ENCODE results near the gene TPRN.
A peak's percentile ranks its signal among the peaks of the same experiment; 100 is the strongest.

TPRN gene

DNA sequence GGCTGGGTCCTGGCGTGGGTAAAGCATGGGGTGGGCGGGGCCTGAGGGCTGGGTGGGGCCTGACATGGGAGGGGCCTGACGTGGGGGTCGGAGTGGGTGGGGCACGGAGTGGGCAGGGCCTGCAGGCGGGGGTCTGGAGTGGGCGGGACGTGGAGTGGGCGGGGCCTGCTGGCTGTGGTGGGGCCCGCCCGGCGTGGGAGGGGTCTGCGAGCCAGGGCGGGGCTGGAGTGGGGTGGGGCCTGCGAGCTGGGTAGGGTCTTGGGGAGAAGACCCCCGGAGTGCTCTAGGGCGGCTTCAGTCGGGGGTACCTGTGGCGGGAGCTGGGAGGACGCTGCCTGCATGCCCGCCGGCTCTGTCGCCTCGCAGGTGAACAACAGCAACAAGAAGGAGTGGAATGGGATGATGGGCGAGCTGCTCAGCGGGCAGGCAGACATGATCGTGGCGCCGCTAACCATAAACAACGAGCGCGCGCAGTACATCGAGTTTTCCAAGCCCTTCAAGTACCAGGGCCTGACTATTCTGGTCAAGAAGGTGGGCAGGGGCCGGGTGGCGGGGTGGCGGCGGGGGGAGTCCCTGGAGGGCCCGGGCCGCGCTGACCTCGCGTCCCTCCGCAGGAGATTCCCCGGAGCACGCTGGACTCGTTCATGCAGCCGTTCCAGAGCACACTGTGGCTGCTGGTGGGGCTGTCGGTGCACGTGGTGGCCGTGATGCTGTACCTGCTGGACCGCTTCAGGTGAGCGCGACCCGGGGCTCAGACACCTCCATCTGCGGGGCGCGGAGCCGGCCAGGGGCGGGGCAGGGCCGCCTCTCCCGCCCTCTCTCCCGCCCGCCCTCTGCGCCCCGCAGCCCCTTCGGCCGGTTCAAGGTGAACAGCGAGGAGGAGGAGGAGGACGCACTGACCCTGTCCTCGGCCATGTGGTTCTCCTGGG, 38.7 kb downstream of the TPRN start:
- no peak for DNase-seq (ENCODE audit: low read depth in 2 of 2)

DNA sequence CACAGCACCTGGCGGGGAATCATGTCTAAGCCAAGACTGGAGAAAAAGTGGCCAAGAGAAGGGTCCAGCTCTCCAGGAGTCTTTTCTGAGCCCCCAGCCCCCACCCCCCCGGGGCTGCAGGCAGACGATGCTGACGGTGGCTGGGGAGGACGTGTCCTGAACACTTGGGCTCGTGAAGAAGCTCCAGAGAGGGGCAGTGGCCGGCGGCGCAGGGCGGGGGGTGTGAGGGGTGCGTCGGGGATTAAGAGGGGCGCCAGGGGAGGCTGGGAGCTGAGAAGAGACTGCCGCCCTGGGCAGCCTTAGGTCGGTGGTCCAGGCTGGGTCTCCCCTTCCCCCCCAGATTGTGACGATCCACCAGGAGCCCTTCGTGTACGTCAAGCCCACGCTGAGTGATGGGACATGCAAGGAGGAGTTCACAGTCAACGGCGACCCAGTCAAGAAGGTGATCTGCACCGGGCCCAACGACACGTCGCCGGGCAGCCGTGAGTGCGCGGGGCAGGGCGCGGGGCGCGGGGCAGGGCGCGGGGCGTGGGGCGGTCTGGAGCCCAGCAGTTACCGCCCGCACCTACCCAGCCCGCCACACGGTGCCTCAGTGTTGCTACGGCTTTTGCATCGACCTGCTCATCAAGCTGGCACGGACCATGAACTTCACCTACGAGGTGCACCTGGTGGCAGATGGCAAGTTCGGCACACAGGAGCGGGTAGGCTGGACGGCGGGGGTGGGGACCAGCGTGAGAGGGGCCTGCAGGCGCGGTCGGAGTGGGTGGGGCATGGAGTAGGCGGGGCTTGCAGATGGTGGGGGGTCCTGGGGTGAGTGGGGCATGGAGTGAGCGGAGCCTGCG, 39.6 kb downstream of the TPRN start:
- DNase-seq (ENCODE audit: low read depth in 2 of 2): no peak

DNA sequence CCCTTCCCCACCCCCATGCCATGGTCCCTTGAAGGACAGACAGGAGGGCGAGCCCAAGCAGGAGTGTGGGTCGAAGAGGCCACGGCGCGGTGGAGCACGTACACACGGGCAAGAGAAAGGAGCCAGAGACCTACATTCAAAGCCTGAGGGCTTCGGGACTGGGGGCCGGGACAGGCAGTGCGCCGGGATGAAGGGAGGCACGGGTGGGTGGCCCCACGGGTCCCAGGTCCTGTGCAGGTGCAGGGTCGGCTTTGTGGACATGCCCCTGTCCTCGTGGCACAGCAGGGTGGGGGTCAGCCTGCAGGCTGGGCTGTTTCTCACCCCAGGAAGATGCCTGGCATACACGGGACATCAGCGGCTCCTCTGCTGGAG, 40.5 kb downstream of the TPRN start:
- no peak for DNase-seq (ENCODE audit: low read depth in 2 of 2)

DNA sequence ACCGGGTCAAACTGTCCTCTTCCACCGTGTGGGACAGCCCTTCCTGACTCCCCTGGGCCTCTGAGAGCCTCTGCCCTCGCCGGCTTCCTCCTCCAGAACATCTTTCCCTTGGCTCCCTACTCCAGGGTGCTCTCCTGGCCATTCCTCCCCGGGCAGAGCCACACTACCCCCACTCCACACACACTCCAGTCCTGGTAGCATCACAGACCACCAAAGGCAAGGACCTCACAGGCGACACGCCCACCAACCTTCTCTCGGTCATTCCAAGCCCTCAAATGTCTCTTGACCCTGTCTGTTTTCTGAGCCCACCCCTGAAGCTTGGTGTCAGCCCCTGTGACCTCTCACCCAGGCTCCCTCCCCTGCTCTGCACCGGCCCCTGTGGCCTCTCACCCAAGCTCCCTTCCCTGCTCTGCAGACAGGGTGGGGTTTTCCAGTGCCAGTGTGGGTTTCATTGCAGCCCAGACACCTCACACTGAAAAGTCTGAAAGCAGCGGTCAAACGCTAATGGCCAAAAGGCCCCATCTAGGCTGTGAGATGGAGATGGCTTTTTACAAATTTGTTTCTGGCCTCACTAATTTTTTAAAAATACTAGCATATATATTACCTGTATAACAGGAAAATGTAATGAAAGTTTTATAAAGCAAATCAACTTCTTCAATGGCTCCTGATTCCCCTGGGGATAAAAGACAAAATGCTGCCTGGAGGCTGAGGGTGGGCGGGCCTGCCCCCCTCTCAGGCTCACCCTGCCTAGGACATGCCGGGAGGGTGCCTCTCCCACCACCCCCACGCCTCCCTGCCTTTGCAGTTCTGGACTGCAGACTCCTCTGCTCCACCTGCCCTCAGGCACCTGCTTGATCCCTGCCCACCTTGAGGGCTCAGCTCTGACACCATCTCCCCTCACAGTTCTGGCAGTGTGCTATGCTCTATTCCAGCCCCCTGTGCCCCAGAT, 41.2 kb downstream of the TPRN start:
- DNase-seq (ENCODE audit: low read depth in 2 of 2): no peak

DNA sequence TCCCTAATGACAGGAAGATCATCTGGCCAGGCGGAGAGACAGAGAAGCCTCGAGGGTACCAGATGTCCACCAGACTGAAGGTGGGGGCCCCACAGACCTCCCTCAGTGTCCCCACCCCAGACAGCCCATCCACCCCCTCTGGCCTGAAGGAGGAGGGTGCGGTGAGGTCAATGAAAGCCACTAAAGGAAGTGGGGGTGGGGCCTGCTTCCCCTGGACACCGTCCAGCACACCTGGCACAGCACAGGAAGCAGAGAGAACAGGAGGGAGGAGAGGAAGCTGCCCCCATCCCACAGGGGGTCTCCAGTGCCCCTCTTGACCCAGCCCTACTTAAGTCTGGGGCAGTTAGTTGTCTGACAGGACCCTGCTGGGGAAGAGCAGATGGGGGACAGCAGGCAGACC, 41.9 kb downstream of the TPRN start:
- no peak for DNase-seq (ENCODE audit: low read depth in 2 of 2)

DNA sequence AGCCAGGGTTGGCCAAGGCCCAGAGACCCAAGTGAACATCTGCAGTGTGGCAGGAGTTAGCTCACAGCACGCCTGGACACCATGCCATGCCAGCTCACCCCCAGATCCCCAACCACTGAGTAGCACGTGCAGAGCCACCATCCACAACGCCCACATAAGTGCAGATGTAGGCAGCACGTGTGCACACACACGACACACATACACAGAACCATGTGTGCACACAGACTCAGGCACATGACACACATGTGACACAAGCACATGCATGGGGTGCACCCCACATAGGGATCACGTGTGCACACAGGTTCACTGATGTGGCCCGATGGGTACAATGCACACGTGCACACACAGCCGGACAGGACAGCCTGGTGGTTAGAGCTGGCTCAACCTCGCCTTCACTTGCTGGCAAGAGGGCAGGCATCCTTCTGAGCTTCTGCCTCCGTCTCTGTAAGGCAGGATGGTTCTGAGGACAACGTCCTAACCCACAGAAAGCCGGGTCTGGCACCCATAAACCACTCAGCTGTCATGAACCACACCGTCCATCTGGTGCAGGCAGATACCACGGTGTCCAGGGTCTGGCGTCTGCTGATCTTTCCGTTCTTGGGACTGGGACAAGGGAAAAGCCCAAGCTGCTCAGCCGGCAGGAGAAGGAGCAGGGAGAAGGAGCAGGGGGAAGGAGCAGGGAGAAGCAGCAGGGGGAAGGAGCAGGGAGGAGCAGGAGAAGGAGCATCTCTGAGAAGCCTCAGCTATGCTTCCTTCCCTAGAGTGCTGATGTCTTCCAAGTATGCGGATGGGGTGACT, 42.7 kb downstream of the TPRN start:
- DNase-seq (ENCODE audit: low read depth in 2 of 2): no peak

DNA sequence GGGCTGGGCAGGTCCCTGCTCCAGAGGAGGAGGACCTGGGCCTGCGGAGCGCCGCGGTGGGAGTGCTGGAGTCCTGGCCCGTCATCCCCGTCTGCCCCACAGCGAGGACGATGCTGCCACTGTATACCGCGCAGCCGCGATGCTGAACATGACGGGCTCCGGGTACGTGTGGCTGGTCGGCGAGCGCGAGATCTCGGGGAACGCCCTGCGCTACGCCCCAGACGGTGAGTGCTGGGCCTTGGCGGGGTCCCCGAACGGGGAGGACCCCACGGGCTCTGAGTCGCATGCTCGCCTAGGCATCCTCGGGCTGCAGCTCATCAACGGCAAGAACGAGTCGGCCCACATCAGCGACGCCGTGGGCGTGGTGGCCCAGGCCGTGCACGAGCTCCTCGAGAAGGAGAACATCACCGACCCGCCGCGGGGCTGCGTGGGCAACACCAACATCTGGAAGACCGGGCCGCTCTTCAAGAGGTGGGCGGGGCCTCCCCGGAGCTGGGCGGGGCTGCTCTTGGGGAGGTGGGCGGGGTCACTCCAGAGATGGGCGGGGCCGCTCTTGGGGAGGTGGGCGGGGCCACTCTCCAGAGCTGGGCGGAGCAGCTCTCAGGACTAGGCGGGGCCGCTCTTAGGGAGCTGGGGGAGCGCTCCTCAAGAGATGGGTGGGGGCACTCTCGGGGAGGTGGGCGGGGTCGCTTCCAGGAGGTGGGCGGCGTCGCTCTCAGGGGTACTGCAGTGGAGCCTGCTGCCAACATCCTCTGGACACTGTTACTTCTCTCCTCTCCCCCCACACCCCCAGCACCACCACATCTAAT, 43.8 kb downstream of the TPRN start:
- peak; percentile 43 to 70 for DNase-seq (ENCODE audit: low read depth in 2 of 2)

DNA sequence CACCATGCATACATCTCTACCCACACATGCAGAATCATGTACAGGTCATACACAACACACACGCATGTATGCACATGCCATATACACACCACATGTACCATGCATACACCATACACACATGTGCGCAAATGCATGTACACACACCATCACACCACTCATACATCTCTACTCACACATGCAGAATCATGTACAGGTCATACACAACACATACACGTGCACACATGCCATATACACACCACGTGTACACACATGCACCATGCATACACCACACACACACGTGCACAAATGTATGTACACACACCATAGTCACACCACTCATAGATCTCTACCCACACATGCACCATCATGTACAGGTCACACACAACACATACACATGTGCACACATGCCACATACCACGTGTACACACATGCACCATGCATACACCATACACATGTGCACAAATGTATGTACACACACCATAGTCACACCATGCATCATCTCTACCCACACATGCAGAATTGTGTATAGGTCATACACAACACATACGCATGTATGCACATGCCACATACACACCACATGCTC, 47.6 kb downstream of the TPRN start:
- DNase-seq (ENCODE audit: low read depth in 2 of 2): no peak

DNA sequence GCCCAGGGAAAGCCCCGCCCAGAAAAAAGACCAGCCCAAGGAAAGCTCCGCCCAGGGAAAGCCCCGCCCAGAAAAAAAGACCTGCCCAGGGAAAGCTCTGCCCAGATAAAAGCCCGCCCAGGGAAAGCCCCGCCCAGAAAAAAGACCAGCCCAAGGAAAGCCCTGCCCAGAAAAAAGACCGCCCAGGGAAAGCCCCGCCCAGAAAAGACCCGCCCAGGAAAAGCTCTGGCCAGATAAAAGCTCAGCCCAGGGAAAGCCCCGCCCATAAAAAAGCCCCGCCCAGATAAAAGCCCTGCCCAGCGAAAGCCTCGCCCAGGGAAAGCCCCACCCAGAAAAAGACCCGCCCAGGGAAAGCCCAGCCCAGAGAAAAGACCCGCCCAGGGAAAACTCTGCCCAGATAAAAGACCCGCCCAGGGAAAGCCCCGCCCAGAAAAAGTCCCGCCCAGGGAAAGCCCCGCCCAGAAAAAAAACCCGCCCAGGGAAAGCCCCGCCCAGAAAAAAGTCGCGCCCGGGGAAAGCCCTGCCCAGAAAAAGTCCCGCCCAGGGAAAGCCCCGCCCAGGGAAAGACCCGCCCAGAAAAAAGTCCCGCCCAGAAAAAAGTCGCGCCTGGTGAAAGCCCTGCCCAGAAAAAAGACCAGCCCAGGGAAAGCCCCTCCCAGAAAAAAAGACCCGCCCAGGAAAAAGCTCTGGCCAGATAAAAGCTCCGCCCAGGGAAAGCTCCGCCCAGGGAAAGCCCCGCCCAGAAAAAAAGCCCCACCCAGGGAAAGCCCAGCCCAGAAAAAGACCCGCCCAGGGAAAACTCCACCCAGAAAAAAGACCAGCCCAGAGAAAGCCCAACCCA, 49.7 kb downstream of the TPRN start:
- peak; percentile 35 to 68 for DNase-seq (ENCODE audit: low read depth in 2 of 2)

DNA sequence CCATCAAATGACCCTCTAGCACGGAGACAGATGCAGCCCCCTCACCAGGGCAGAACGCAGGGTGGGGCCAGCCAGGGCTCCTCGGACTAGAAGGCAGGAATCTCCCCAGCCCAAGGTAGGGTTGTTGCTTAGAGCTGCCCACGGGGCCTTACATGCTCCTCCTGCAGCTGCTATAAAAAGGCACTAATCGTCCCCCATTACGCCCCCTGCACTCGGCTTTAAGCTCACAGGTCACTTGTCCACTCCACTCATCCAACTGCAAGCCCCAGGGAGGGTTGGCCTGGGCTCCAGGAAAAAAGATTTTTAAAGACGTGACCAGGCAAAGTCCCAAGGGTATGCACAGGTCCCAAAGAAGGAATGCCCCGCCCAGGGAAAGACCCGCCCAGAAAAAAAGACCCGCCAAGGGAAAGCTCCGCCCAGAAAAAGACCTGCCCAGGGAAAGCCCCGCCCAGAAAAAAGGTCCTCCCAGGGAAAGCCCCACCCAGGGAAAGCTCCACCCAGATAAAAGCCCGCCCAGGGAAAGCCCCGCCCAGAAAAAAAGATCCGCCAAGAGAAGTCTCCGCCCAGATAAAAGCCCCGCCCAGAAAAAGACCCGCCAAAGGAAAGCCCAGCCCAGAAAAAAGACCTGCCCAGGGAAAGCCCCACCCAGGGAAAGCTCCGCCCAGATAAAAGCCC, 50.5 kb downstream of the TPRN start:
- DNase-seq (ENCODE audit: low read depth in 2 of 2): peak in 1 of 2 donors; percentile 55

DNA sequence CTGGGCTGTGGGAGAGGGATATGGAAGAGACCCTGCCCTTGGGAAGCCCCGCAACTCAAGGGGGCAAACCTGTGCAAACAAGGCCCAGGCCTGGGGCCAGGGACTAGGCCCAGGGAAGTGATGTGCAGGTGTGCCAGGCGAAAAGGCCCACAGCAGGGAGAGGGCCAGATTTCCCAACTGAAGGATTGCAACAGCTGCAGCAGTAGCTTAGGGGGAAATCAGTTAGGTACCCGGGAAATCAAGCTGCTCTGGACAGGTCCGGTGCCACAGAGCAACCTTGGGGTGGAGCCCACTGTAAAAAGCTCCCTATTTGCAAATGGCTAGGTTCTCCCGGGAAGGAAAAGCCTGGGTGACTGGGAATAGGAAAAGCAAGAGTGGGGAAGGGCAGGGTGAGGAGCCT, 51.2 kb downstream of the TPRN start:
- no peak for DNase-seq (ENCODE audit: low read depth in 2 of 2)

DNA sequence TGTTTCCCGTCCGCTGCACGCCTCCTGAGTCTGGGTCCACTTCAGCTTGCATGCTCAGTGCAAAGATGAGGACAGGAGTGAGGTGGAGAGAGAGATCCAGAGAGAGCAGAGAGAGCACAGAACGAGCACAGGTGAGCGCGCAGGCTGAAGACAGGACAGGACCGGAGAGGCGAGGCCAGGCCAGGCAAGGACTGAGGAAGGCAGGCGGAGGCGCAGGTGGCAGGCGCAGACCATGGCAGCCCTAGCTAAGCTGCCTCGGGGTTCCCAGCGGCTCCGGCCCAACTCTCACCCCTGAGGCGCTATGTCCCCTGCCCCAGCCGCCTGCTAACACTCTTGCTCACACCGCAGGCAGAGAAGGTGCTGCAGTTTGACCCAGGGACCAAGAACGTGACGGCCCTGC, 51.9 kb downstream of the TPRN start:
- no peak for DNase-seq (ENCODE audit: low read depth in 2 of 2)

DNA sequence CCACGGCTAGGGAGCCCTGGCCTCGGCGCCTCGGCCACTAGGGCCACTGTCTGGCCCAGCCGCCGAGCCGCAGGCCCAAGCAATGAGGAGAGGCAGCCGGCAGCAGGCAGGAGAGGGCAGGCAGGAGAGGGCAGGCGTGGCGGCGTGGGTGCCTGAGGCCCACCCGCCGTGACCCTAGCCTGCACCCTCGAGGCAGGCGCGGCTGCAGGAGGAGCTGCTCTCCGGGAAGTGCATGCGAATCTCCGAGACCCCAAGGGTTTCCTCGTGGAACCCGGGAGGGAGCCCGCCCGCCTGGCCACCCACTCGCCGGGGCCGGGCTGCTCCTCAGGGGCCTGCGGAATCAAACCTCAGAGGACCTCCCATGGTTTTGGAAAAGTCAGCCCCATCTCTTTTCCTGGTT, 52.3 kb downstream of the TPRN start:
- no peak for DNase-seq (ENCODE audit: low read depth in 2 of 2)

DNA sequence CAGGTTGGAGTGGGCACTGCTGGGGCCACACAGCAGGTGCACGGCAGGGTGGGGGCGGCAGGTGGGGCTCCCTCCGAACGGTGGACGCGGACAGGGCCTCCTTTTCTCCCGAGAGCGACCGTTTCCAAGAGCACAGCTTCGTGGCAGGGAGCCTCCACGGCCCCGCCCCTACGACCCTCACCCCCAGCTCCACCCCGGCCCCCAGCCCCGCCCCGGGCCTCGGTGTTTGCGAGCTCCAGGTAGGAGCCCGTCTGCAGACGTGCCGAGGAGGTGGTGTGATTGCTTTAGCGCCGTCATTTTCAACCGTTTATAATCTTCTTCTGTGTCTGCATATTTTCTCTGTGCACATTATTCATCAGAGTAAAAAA, 52.8 kb downstream of the TPRN start:
- no peak for DNase-seq (ENCODE audit: low read depth in 2 of 2)

DNA sequence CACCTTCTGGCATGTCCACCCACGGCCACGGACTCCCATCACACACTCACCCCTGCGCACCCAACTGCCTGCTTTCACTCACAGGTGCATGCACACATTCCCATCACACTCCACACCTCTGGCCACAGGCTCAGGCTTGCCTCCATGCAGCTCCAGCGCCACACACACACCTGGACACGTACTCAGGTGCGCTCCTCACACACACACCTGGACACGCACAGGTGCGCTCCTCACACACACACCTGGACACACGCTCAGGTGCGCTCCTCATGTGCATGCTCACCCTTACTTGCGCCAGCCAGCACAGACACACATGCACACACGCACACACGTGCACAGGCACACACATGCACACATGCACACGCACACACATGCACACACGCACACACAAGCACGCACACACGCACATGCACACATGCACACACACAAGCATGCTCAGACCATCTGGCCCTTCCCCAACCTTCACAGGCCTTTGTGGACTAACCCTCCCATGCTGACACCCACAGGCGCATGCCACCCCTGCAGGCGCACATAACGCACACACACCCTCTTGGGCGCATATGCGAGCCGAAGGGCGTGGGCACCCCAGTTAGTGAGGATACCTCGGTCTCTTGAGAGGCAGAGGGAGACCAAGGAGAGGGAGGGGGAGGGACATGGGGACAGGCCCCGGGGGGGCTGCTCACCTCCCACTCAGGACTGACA, 53.3 kb downstream of the TPRN start:
- no peak for DNase-seq (ENCODE audit: low read depth in 2 of 2)

DNA sequence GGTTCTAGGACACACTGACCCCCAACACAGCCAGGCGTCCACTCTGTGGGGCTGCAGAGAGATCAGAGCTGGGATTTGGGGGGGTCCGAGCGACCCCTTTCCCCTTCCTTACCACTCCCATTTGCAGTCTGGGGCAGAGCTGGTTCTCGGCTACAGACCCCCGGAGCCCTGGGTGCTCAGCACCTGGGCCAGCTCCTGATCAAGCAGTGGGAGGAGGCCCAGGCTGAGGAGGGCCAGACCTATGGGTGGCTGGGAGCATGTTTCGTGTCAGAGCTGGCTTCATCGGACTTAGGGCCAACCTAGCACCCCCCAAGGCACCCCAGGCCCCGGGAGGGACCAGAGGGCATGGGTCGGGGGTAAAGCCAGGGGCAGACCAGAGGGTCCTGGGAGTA, 54.0 kb downstream of the TPRN start:
- DNase-seq (ENCODE audit: low read depth in 2 of 2): no peak

DNA sequence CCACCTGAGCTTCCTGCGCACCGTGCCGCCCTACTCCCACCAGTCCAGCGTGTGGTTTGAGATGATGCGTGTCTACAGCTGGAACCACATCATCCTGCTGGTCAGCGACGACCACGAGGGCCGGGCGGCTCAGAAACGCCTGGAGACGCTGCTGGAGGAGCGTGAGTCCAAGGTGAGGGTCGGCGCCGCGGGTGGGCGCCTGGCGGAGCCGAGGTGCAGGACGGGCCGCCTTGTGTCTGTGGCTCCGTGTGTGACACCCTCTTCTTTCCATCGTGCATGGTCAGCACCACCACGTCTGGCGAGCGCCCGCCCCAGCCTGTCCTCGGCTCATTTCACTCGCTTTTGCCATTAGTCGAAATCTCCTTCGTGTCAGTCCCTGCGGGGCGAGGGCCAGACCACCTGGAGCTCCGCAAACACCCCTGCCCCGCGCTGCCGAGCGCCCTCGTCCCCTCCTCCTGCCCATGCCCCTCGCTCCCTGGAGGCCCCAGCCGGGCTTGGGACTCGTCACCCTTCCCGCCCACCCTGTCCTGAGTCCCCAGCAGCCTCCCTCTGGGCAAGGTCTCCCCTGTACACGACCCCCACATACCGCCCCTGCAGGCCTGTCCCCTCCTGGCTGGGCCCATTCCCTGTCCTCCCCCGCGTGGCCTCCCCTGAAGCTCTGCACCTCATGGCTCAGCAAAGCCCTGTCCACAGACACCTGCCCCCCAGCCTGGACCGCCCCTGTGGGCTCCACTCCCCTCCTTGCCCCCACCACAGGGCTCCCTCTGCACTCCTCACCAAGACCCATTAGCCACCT, 54.6 kb downstream of the TPRN start:
- DNase-seq (ENCODE audit: low read depth in 2 of 2): no peak

Data from stimulated activated CD4-positive, alpha-beta T cell treated with anti-CD3 and anti-CD28 coated beads, Interleukin-4, amount 100 ng/mL, for 48 hours (primary cell).